ENCODE measurements around the gene ACOX2.

- TF ChIP-seq POLR2AphosphoS5 (IDR thresholded peaks at IDR 0.05; ENCODE audit: borderline replicate concordance, low read depth, low read length) (no peak), EZH2 (IDR thresholded peaks at IDR 0.05) (no peak), FOXP2 (optimal IDR thresholded peaks at IDR 0.05; ENCODE audit: control extremely low read depth, extremely low read length, insufficient read depth) (no peak)
Measured at GRCh38 chr3:58576716-58577115, 39.7 kb upstream of the ACOX2 start.
